Hematopoietic multipotent progenitor cell treated with erythropoietin and hydrocortisone succinate and interleukin-3 and kit ligand, for 15 days (in vitro differentiated cells): ENCODE measurements around the gene AGMO.
"Not testable (repeated sequence)": the region's sequence is repeated elsewhere in the genome, so short reads cannot be mapped to it uniquely, and the experiment has no call there.

Source experiments
- DNase-seq: peaks from one replicate; pipeline ENCODE4 v3.0.0-alpha.2; 2015; ENCODE audit warnings: low spot score

The AGMO gene

GRCh38 chr7:15314922-15315321, 246.9 kb downstream of the AGMO start:
- no peak for DNase-seq

GRCh38 chr7:15313361-15313760, 248.5 kb downstream of the AGMO start:
- DNase-seq = no peak

- DNase-seq = no peak
These were observed 251.9 kb downstream of the AGMO start for GRCh38 chr7:15309872-15310271.

DNA sequence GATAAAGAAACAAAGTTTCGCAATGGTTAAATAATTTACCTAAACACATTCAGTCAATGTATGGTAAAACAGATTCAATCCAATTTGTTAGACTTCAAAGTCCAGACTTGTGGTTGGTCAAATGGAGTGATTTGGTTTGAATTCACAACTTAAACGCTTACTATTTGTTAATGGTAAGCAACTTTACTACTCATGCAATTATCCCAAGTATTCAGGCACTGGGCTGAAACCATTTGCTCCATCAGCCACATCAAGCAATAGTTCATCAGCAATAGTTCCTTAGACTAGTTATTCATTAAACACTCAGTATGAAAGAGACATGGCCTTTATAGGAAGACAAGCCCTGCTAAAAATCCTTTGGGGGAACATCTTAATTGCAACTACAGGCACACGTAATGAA, 253.0 kb downstream of the AGMO start:
- no peak for DNase-seq

DNA sequence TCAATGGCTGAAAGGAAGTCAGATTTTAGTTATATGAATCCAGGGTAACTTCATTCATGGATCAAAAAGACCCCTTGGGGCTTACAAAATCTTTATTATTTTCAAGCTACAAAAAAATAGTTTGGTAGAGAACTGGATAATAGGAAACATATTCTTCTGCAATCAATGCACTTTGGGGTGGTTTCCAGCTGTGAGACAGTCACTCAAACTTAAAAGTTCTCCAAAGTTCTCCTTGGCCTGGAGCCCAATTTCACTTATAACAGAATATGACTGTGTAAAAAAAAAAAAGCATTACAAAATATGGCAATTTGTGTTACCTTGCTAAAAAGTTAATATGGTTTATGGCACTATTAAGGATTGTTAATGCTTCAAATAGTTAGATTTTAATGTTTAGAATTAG, 255.5 kb downstream of the AGMO start:
- no peak for DNase-seq

- DNase-seq = no peak
These were observed 256.7 kb downstream of the AGMO start for GRCh38 chr7:15305002-15305600.

DNA sequence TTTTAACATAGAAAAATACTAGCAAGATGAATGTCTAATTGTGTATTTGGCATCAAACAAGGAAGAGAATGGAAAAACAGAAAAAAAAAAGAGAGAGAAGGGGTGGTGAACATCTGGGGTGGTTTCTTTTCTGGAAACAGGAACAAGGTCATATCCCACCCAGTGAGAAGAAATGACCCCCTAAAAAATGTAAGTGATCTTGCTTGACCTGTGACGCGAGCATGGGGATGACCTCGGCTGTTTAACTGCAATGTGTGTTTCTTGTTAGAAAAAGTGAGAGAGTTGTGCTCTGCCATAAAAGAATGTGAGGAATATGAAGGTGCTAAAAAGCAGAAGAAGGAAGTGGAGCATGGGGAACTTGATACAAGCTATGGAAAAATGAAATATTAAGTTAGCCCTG, 258.5 kb downstream of the AGMO start:
- no peak for DNase-seq

DNA sequence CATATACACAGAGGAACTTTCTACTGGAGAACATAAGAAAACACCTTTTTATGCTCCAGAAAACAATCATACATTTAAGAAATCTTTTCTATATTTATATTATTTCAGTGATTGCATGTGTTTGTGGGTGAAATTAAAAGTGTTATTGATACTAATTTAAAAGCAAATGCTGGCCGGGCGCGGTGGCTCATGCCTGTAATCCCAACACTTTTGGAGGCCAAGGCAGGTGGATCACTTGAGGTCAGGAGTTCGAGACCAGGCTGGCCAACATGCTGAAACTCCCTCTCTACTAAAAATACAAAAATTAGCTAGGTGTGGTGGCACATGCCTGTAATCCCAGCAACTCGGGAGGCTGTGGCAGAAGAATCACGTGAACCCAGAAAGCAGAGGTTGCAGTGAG, 260.8 kb downstream of the AGMO start:
- not testable (repeated sequence) for DNase-seq

- no peak for DNase-seq
These were observed 269.7 kb downstream of the AGMO start for GRCh38 chr7:15292138-15292537.

DNA sequence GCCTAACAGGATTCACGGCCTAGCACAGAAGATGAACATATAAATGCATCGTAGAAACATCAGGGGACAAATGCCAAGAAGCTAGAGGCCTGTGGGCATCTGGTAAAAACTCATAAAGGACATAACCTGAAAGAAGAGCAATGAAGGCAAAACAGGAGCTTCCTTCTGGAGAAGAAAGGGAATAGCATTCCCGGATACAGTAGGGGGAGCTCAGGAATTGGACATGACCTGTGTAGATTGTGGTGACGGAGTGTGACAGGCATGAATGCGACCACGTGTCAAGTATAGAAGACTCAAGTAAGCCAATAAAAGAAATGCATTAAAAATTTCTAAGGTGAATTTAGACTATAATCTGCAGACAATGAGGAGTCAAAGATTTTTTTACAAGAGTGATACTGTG, 270.1 kb downstream of the AGMO start:
- DNase-seq = no peak

- DNase-seq = no peak
These were observed 273.1 kb downstream of the AGMO start for GRCh38 chr7:15288741-15289140.

DNA sequence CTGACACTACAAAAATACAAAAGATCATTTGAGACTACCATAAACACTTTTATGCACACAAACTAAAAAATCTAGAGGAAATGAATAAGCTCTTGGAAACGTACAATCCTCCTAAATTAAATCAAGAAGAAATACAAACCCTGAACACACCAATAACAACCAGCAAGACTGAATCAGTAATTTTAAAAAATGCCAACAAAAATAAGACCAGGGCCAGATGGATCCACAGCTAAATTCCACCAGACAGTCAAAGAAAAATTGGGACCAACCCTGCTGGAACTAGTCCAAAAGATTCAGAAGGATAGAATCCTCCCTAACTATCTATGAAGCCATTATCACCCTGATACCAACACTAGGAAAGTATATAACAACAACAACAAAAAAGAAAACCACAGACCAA, 277.4 kb downstream of the AGMO start:
- no peak for DNase-seq

DNA sequence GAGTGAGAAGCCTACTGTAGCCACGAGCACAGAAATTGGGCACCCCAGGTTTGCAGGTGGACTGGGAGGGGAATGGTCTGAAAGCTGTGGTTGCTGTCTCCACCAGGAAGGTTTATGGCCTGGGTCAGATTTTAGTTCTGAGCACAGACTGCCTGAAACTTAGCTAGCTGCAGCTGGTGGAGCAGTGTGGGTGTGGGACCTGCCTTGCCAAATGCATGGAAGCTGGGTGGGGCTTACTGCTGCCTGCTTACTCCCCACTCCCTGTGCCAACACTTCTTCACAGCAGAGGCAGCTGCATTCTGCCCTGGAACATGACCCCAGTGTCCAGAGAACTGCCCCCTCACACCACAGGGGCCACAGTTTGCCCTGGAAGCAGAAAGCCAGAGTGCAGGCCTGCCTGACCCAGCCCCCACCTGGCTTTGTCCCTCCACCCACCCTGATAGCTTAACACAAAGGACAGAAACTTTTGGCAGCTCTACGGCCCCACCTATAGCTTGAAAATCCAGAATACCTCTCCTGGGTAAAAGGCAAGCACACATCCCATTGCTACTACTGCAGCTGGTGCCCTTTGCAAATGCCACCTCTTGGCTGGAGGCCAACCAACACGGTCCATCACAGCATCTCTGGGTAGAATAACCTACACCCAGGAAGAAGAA, 281.6 kb downstream of the AGMO start:
- no peak for DNase-seq

DNA sequence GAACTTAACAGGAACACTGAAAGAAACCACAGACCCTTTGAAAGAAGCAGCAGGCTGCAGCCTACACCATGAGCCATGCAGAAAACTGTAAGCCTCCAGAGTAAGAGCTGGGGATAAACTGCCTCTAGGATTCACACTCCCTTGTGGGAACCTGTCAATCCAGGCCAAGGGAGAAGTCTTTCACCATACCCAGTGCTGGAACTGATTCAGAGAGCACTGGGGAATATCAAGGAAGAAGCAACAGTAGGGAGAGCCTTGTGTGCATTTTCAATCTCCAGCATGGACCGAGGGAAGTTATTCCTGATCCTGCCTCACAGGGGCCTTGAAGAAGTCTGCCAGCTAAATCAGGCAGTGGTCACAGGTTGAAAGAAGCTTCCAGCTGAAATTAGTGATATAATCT, 282.2 kb downstream of the AGMO start:
- no peak for DNase-seq

- no peak for DNase-seq
These were observed 304.1 kb downstream of the AGMO start for GRCh38 chr7:15257689-15258088.

DNA sequence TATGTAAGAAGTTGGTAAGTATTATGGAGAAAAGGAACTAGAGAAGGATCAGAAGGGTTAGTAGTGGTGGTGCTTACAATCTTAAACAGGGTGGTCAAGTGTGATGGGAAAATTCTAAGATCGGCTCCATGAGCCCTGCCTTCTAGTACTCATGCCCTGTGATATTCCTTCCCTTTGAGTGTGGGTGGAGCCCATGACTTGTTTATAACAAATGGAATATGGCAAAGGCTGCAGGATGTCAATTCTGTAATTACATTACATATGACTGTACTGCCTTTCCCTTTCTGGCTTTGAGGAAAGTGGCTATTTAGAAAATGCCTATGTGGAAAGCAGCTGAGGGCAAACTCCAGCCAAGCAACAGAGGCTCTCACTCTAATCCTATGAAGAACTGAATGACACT, 309.6 kb downstream of the AGMO start:
- DNase-seq = no peak

GRCh38 chr7:15248514-15248913, 313.3 kb downstream of the AGMO start:
- DNase-seq = no peak

GRCh38 chr7:15245831-15246230, 316.0 kb downstream of the AGMO start:
- no peak for DNase-seq

DNA sequence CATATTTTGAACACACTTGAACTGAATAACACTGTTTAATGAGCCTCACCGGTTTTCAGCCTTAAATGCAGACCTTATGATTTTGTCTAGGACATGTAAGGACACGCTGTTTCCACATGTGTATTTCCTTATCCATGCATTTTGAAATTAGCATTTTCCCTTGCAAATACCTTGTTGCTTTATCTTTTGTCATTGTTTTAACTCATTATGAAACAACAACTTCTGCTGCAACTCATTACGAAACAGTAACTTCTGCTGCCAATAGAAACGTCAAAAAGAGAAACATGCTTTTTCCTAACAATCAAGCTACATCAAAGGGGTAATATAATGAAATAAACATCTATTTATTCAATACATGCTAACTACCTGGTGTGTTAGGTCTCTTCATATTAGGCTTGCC, 322.0 kb downstream of the AGMO start:
- no peak for DNase-seq

DNA sequence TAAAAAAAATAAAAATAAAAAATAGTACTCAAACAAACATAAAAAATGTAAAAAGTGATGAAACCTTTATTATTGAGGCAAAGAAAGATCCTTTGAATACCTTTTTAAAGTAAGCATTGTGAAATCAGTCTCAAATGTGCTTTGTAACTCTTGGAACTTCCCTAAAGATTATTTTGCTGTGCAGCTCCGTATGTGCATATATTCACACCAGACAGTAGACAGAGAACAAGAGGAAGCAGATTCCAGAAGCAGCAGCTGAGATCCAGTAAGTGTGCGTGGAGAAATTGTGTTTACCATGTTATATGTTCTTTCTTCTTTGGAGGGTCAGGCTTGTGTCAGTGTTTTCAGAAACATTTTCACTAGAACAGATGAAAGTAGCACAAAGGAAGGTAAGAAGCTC, 324.9 kb downstream of the AGMO start:
- no peak for DNase-seq

DNA sequence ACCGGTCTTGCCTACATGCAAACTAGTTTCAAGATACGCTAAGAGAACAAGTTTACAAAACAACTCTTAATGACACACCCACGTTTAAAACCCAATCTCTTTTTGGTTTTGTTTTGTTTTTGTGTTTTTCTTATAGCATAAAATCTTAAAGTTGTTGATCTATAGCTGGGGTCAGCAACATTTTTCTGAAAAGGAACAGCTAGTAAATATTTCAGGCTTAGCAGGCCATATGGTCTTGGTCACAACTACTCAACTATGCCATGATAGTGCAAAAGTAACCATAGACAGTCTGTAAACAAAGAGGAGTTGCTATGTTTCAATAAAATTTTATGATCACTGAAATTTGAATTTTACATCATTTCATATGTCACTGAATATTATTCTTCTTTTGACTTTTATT, 327.4 kb downstream of the AGMO start:
- DNase-seq = no peak

DNA sequence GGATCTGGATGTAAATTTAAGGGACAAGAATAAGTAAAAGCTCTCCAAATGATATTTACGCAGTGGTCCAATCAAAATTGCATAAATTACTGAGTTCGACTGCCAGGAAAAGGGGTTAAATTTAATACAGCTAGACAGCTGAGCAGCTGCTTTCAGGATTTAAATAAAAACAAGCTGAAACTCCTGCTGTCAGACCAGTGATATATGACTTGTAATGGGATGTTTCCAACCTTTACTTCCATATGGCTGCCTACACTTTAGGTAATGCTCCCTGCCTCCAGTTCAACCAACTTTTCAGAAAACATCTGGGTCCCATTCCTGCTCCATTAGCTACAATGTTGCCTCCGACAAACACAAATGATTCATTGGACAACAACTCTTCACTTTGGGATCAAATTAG, 333.0 kb downstream of the AGMO start:
- DNase-seq = no peak

GRCh38 chr7:15225981-15226380, 335.8 kb downstream of the AGMO start:
- no peak for DNase-seq

GRCh38 chr7:15219758-15220157, 342.1 kb downstream of the AGMO start:
- no peak for DNase-seq
